Measurements from ENCODE around the gene SIX3. TPM values are rescaled to one million over a fixed set of nuclear protein-coding genes. Genes with fewer than 3 reads are reported as not detected.

The SIX3 gene
- total RNA-seq, 1 experiment from 2014 or later = 0.07 TPM

- H3K9me2 ChIP-seq (replicated peaks; ENCODE audit: low read length) = no peaks in the 10 kb centered on the region
- ATAC-seq = peak; percentile 83
- no peak overlapping the region for H3K9ac ChIP-seq (ENCODE audit: low read length)
- no peaks in the 10 kb centered on the region for H4K20me1 ChIP-seq (ENCODE audit: low read length)
- no peak overlapping the region for H3K4me3 ChIP-seq (ENCODE audit: low read length)
- H2AFZ ChIP-seq (ENCODE audit: low read length) = no peak overlapping the region
- no peaks in the 10 kb centered on the region for H3F3A ChIP-seq (ENCODE audit: low read length, unreplicated experiment)
- CTCF ChIA-PET = no interaction called here
- H3K36me3 ChIP-seq (ENCODE audit: low read depth, low read length) = no peaks in the 10 kb centered on the region
- no peaks in the 10 kb centered on the region for H3K27me3 ChIP-seq (ENCODE audit: low read length)
- no peak overlapping the region for H3K4me2 ChIP-seq (ENCODE audit: low read length)
- no peaks in the 10 kb centered on the region for H3K79me2 ChIP-seq (ENCODE audit: low read length)
- peak; percentile 90 for DNase-seq
- no TSS peak for BruUV-seq (replicated peaks)
- intact Hi-C loops (cut with micrococcal nuclease) = no loop called here
- 0 out of 2 replicates have a peak, but pooled peaks cover 3% of the 10 kb centered on the region for H3K4me1 ChIP-seq (ENCODE audit: insufficient read depth, low read length)
- POLR2A ChIA-PET (ENCODE audit: unreplicated experiment) = no interaction called here
- TF ChIP-seq EZH2 (IDR thresholded peaks at IDR 0.05; ENCODE audit: low read length, unreplicated experiment) = no peak
- no peak for TF ChIP-seq EZH2phosphoT487 (IDR thresholded peaks at IDR 0.05; ENCODE audit: borderline replicate concordance, low read length)
- peak; percentile 91 for TF ChIP-seq CTCF (conservative IDR thresholded peaks at IDR 0.05; ENCODE audit: low read depth, low read length)
- no peak overlapping the region for H3K27ac ChIP-seq (ENCODE audit: low read length)
- H3K9me3 ChIP-seq (ENCODE audit: low read length) = no peaks in the 10 kb centered on the region
These were observed 32.7 kb downstream of the SIX3 start for GRCh38 chr2:44974064-44974715.

- Histone ChIP-seq H3K4me1 (ENCODE audit: insufficient read depth, low read length) (0 out of 2 replicates have a peak, but pooled peaks cover 3% of the 10 kb centered on the region), H3F3A (ENCODE audit: low read length, unreplicated experiment) (no peaks in the 10 kb centered on the region), H3K36me3 (ENCODE audit: low read depth, low read length) (no peaks in the 10 kb centered on the region), H3K27ac (ENCODE audit: low read length) (no peak overlapping the region), H3K9ac (ENCODE audit: low read length) (no peak overlapping the region), H4K20me1 (ENCODE audit: low read length) (no peaks in the 10 kb centered on the region), H3K9me3 (ENCODE audit: low read length) (no peaks in the 10 kb centered on the region), H3K79me2 (ENCODE audit: low read length) (no peaks in the 10 kb centered on the region), H3K4me3 (ENCODE audit: low read length) (no peak overlapping the region), H3K4me2 (ENCODE audit: low read length) (no peak overlapping the region), H3K9me2 (replicated peaks; ENCODE audit: low read length) (no peaks in the 10 kb centered on the region), H3K27me3 (ENCODE audit: low read length) (no peaks in the 10 kb centered on the region), H2AFZ (ENCODE audit: low read length) (no peak overlapping the region)
- intact Hi-C loops (cut with micrococcal nuclease) = no loop called here
- CTCF ChIA-PET = no interaction called here
- POLR2A ChIA-PET (ENCODE audit: unreplicated experiment) = no interaction called here
- TF ChIP-seq CTCF (conservative IDR thresholded peaks at IDR 0.05; ENCODE audit: low read depth, low read length) (no peak), EZH2 (IDR thresholded peaks at IDR 0.05; ENCODE audit: low read length, unreplicated experiment) (no peak), EZH2phosphoT487 (IDR thresholded peaks at IDR 0.05; ENCODE audit: borderline replicate concordance, low read length) (no peak)
- no TSS peak for BruUV-seq (replicated peaks)
- no peak for DNase-seq
- ATAC-seq = no peak
These were observed 34.3 kb downstream of the SIX3 start for GRCh38 chr2:44975571-44976450.

GRCh38 chr2:44979581-44979980, 38.1 kb downstream of the SIX3 start:
- H3K4me3 ChIP-seq (ENCODE audit: low read length) = no peak overlapping the region
- TF ChIP-seq EZH2 (IDR thresholded peaks at IDR 0.05; ENCODE audit: low read length, unreplicated experiment) (no peak), CTCF (conservative IDR thresholded peaks at IDR 0.05; ENCODE audit: low read depth, low read length) (no peak), EZH2phosphoT487 (IDR thresholded peaks at IDR 0.05; ENCODE audit: borderline replicate concordance, low read length) (no peak)
- ATAC-seq = no peak
- H3K27me3 ChIP-seq (ENCODE audit: low read length) = no peaks in the 10 kb centered on the region
- no peak overlapping the region for H3K27ac ChIP-seq (ENCODE audit: low read length)
- no peaks in the 10 kb centered on the region for H3K36me3 ChIP-seq (ENCODE audit: low read depth, low read length)
- no peaks in the 10 kb centered on the region for H3K9me3 ChIP-seq (ENCODE audit: low read length)
- no peaks in the 10 kb centered on the region for H4K20me1 ChIP-seq (ENCODE audit: low read length)
- ChIA-PET CTCF (no interaction called here), POLR2A (ENCODE audit: unreplicated experiment) (no interaction called here)
- no peak overlapping the region for H2AFZ ChIP-seq (ENCODE audit: low read length)
- no peak overlapping the region for H3K4me2 ChIP-seq (ENCODE audit: low read length)
- H3F3A ChIP-seq (ENCODE audit: low read length, unreplicated experiment) = no peaks in the 10 kb centered on the region
- peaks cover 6% of the 10 kb centered on the region for H3K4me1 ChIP-seq (ENCODE audit: insufficient read depth, low read length)
- H3K9me2 ChIP-seq (replicated peaks; ENCODE audit: low read length) = no peaks in the 10 kb centered on the region
- H3K79me2 ChIP-seq (ENCODE audit: low read length) = no peaks in the 10 kb centered on the region
- no peak for DNase-seq
- H3K9ac ChIP-seq (ENCODE audit: low read length) = no peak overlapping the region
- intact Hi-C loops (cut with micrococcal nuclease) = no loop called here
- no TSS peak for BruUV-seq (replicated peaks)
